Keratinocyte (primary cell): ENCODE data around the gene PCCA.

Experiments
- EZH2 ChIP-seq: IDR thresholded peaks from one replicate; pipeline ENCODE4 v1.6.1; 2012; ENCODE audit warnings: inconsistent platforms, mild to moderate bottlenecking, low read length, moderate library complexity
- TF ChIP-seq, protein P1 (sequence below), 3 experiments: IDR thresholded peaks in 1 of 3; conservative IDR thresholded peaks in 1 of 3; optimal IDR thresholded peaks in 1 of 3; 2 replicates in 2 of 3; 3 replicates in 1 of 3; pipeline versions ENCODE3 to v1.5.1; 2011; ENCODE audit warnings: low read length in 3 of 3, mild to moderate bottlenecking in 3 of 3, moderate library complexity in 2 of 3, control low read depth in 1 of 3, inconsistent platforms in 1 of 3; ENCODE audit not compliant: insufficient read depth in 2 of 3; ENCODE audit errors: extremely low read depth in 1 of 3

DNA sequence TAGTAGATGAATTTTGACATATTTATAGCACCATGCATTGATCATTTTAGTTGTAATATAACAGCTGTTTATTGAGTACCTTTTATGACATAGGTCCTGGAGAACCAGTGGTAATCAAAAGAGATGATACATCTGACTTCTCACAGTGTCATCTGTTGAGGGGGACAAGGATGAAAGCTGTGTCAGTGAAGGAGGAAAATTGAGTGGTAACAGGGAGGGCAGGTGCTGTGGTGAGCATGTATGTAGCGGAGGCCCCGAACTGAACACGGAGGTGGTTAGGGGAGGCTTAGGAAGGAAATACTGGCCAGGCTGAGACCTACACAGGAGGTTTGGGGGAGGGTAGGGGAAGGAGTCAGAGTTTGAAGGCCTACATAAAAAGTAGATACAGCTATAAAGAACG, 300.0 kb downstream of the PCCA start:
- TF ChIP-seq, protein P1, sequence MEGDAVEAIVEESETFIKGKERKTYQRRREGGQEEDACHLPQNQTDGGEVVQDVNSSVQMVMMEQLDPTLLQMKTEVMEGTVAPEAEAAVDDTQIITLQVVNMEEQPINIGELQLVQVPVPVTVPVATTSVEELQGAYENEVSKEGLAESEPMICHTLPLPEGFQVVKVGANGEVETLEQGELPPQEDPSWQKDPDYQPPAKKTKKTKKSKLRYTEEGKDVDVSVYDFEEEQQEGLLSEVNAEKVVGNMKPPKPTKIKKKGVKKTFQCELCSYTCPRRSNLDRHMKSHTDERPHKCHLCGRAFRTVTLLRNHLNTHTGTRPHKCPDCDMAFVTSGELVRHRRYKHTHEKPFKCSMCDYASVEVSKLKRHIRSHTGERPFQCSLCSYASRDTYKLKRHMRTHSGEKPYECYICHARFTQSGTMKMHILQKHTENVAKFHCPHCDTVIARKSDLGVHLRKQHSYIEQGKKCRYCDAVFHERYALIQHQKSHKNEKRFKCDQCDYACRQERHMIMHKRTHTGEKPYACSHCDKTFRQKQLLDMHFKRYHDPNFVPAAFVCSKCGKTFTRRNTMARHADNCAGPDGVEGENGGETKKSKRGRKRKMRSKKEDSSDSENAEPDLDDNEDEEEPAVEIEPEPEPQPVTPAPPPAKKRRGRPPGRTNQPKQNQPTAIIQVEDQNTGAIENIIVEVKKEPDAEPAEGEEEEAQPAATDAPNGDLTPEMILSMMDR (optimal IDR thresholded peaks at IDR 0.05 in 1 of 3, IDR thresholded peaks at IDR 0.05 in 1 of 3, conservative IDR thresholded peaks at IDR 0.05 in 1 of 3; ENCODE audit: extremely low read depth in 1 of 3, insufficient read depth in 2 of 3, low read length in 3 of 3): no peak
- no peak for TF ChIP-seq EZH2
